SK-N-MC (cell line): ENCODE data around the gene RNF215.

ENCODE experiments used
- DNase-seq: peaks from one replicate; pipeline ENCODE4 v3.0.0-alpha.2; 2011; ENCODE audit warnings: low read depth, low spot score
- H3K27ac ChIP-seq: fragments of 200-600 bp; sonication (generic); 2 replicates; pipeline ENCODE4 v1.5.1; 2016; ENCODE audit warnings: mixed run types
- H3K36me3 ChIP-seq: fragments of 200-600 bp; sonication (generic); 2 replicates; pipeline ENCODE4 v1.6.1; 2017; ENCODE audit warnings: antibody characterized with exemption, low read length, mixed read lengths; ENCODE audit not compliant: insufficient read depth
- H3K4me3 ChIP-seq: fragments of 200-600 bp; sonication (generic); 2 replicates; pipeline ENCODE4 v1.5.1; 2016
- H3K9ac ChIP-seq: fragments of 200-600 bp; sonication (generic); 2 replicates; pipeline ENCODE4 v1.8.0; 2017; ENCODE audit warnings: mixed run types, mixed read lengths; ENCODE audit not compliant: insufficient read length
- H3K9me3 ChIP-seq: fragments of 200-600 bp; sonication (generic); 2 replicates; pipeline ENCODE4 v1.6.1; 2017; ENCODE audit warnings: low read depth, mild to moderate bottlenecking, antibody characterized with exemption, low read length, moderate library complexity, mixed read lengths
- EZH2 ChIP-seq: fragments of 200-600 bp; sonication (generic); IDR thresholded peaks from one replicate; pipeline ENCODE4 v1.6.1; 2017; ENCODE audit warnings: antibody characterized with exemption
- FOXP2 ChIP-seq: optimal IDR thresholded peaks from 2 replicates; pipeline ENCODE3; 2011; ENCODE audit warnings: mild to moderate bottlenecking, moderate library complexity; ENCODE audit not compliant: insufficient read depth; ENCODE audit errors: extremely low read length, control extremely low read depth
- POLR2AphosphoS5 ChIP-seq: IDR thresholded peaks from 2 replicates; pipeline ENCODE4 v1.6.1; 2012; ENCODE audit warnings: mild to moderate bottlenecking, low read depth, low read length, borderline replicate concordance

RNF215 gene

GRCh38 chr22:30381264-30381663 is 5.9 kb downstream of the RNF215 start:
- Histone ChIP-seq H3K9me3 (no peaks in the 10 kb centered on the region), H3K9ac (no peak overlapping the region), H3K4me3 (no peak overlapping the region), H3K27ac (no peak overlapping the region), H3K36me3 (no peaks in the 10 kb centered on the region)
- TF ChIP-seq EZH2, result no peak
- TF ChIP-seq FOXP2, result no peak
- no peak for TF ChIP-seq POLR2AphosphoS5
- no peak for DNase-seq

DNA sequence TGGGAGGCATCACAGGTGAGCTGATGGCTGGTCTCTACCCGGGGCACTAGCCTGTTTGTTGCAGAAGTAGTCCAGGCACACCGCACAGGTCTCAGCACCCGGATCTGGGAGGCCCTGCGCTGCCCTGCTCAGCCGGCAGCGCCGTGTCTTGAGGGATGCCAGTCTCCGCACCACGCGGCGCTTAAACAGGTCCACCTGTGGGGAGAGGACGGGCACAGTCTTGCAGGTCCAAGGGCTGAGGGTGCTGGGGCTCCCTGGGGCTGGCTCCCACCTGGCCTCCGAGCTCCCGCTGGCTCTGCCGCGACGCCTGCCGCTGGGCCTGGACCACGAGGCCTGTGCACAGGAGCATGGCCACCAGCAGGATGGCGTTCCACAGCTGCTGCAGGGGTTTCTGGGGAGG is 7.2 kb downstream of the RNF215 start:
- H3K9ac ChIP-seq, result no peak overlapping the region
- no peak overlapping the region for H3K27ac ChIP-seq
- no peaks in the 10 kb centered on the region for H3K36me3 ChIP-seq

DNA sequence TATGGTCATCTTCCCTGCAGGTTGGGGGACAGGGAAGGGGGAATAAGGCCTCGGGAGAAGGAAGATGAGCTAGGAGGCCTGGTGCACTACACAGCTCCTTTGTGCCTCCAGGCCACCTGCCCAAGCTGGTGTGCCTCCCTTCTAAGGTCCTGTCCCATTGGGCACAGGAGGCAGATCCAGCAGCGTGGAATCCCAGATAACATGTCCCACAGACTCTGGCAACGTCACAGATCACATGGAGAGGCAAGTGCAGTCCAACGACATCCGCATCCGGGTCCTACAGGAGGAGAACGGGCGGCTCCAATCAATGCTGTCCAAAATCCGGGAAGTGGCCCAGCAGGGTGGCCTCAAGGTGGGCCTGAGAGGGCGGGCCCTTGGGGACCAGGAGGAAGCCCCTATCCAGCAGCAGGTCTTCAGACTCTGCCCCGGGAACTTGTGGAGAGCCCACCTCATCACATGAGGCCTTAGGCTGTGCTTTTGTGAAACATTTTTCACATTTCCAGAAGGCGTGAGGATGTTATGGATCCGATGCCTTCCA is 11.8 kb downstream of the RNF215 start:
- TF ChIP-seq FOXP2 (no peak), POLR2AphosphoS5 (no peak), EZH2 (no peak)
- Histone ChIP-seq H3K36me3 (no peaks in the 10 kb centered on the region), H3K9ac (no peak overlapping the region), H3K27ac (no peak overlapping the region), H3K4me3 (no peak overlapping the region), H3K9me3 (no peaks in the 10 kb centered on the region)
- DNase-seq, result no peak

More for the DNA sequence above, 7.2 kb downstream of the RNF215 start:
- no peak for DNase-seq
- TF ChIP-seq EZH2, result no peak
- no peak for TF ChIP-seq POLR2AphosphoS5
- TF ChIP-seq FOXP2, result no peak
- Histone ChIP-seq H3K9me3 (no peaks in the 10 kb centered on the region), H3K4me3 (no peak overlapping the region)

GRCh38 chr22:30373331-30374325 is 13.6 kb downstream of the RNF215 start:
- DNase-seq, result no peak
- Histone ChIP-seq H3K9ac (no peak overlapping the region), H3K4me3 (no peak overlapping the region), H3K36me3 (no peaks in the 10 kb centered on the region), H3K9me3 (no peaks in the 10 kb centered on the region), H3K27ac (no peak overlapping the region)
- TF ChIP-seq EZH2 (no peak), FOXP2 (no peak), POLR2AphosphoS5 (no peak)

DNA sequence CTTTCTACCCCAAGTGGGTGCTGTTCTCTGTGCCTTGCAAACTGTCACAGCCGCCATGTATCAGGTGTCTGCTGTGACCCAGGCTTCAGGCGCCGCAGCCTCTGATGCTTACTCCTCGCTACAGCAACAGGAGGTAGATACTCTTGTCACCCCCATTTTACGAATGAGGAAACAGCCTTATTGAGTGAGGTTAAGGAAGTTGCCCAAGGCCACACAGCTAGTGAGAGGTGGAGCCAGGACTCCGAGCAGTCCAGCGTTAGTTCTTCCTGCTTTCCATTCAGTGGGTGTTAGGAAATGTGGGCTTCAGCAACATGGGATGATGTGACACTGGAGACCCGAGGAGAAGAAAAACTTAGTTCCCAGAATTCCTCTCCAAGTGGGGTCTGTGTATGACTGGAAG is 14.3 kb downstream of the RNF215 start:
- TF ChIP-seq POLR2AphosphoS5 (no peak), EZH2 (no peak), FOXP2 (no peak)
- H3K9ac ChIP-seq, result no peak overlapping the region
- H3K9me3 ChIP-seq, result no peaks in the 10 kb centered on the region
- no peak for DNase-seq
- no peak overlapping the region for H3K27ac ChIP-seq
- H3K4me3 ChIP-seq, result no peak overlapping the region
- H3K36me3 ChIP-seq, result no peaks in the 10 kb centered on the region

GRCh38 chr22:30371981-30372380 is 15.2 kb downstream of the RNF215 start:
- no peak for DNase-seq
- no peak overlapping the region for H3K4me3 ChIP-seq
- H3K36me3 ChIP-seq, result no peaks in the 10 kb centered on the region
- TF ChIP-seq POLR2AphosphoS5 (no peak), FOXP2 (no peak), EZH2 (no peak)
- no peak overlapping the region for H3K27ac ChIP-seq
- no peaks in the 10 kb centered on the region for H3K9me3 ChIP-seq
- H3K9ac ChIP-seq, result no peak overlapping the region

GRCh38 chr22:30371321-30371720 is 15.9 kb downstream of the RNF215 start:
- Histone ChIP-seq H3K4me3 (no peak overlapping the region), H3K9me3 (no peaks in the 10 kb centered on the region), H3K9ac (no peak overlapping the region), H3K36me3 (no peaks in the 10 kb centered on the region; the same call in 1 of the 2 replicates), H3K27ac (no peak overlapping the region)
- TF ChIP-seq POLR2AphosphoS5, result no peak
- TF ChIP-seq FOXP2, result no peak
- TF ChIP-seq EZH2, result no peak
- DNase-seq, result no peak

- H3K4me3 ChIP-seq, result no peak overlapping the region
- H3K9me3 ChIP-seq, result no peaks in the 10 kb centered on the region
- H3K9ac ChIP-seq, result no peak overlapping the region
- H3K36me3 ChIP-seq, result no peaks in the 10 kb centered on the region; the same call in 1 of the 2 replicates
- no peak overlapping the region for H3K27ac ChIP-seq
- no peak for DNase-seq
- TF ChIP-seq FOXP2, result no peak
- TF ChIP-seq EZH2, result no peak
- TF ChIP-seq POLR2AphosphoS5, result no peak
Observed at GRCh38 chr22:30370641-30371230, 16.5 kb downstream of the RNF215 start.
